Measurements from ENCODE around the gene PRKCZ.
"Not testable (repeated sequence)": the region's sequence is repeated elsewhere in the genome, so short reads cannot be mapped to it uniquely, and the experiment has no call there.

Gene PRKCZ

GRCh38 chr1:2144501-2145090 is 94.4 kb downstream of the PRKCZ start:
- Histone ChIP-seq H3K9ac (no peak overlapping the region), H3K36me3 (ENCODE audit: control insufficient read depth, insufficient read depth, low read length) (no peaks in the 10 kb centered on the region), H3K4me3 (ENCODE audit: low read depth, low read length) (no peak overlapping the region), H3K79me2 (no peaks in the 10 kb centered on the region), H3K27ac (no peak overlapping the region), H3K4me2 (ENCODE audit: low read length) (no peak overlapping the region), H2AFZ (no peak overlapping the region), H3K4me1 (no peaks in the 10 kb centered on the region), H3K27me3 (ENCODE audit: control insufficient read depth, insufficient read depth, low read length) (no peaks in the 10 kb centered on the region), H3K9me3 (ENCODE audit: control insufficient read depth, low read length) (no peaks in the 10 kb centered on the region)
- TF ChIP-seq CTCF (IDR thresholded peaks at IDR 0.05), result no peak

- H3K79me2 ChIP-seq, result no peaks in the 10 kb centered on the region
- H3K4me3 ChIP-seq (ENCODE audit: low read depth, low read length), result no peak overlapping the region
- H3K9ac ChIP-seq, result no peak overlapping the region
- no peaks in the 10 kb centered on the region for H3K4me1 ChIP-seq
- no peak overlapping the region for H2AFZ ChIP-seq
- H3K27ac ChIP-seq, result no peak overlapping the region
- H3K9me3 ChIP-seq (ENCODE audit: control insufficient read depth, low read length), result no peaks in the 10 kb centered on the region
- no peaks in the 10 kb centered on the region for H3K27me3 ChIP-seq (ENCODE audit: control insufficient read depth, insufficient read depth, low read length)
- H3K36me3 ChIP-seq (ENCODE audit: control insufficient read depth, insufficient read depth, low read length), result no peaks in the 10 kb centered on the region
- TF ChIP-seq CTCF (IDR thresholded peaks at IDR 0.05), result no peak
- H3K4me2 ChIP-seq (ENCODE audit: low read length), result no peak overlapping the region
These were observed 96.0 kb downstream of the PRKCZ start for GRCh38 chr1:2145946-2146835.

- H2AFZ ChIP-seq, result no peak overlapping the region
- H3K27me3 ChIP-seq (ENCODE audit: control insufficient read depth, insufficient read depth, low read length), result no peaks in the 10 kb centered on the region
- H3K36me3 ChIP-seq (ENCODE audit: control insufficient read depth, insufficient read depth, low read length), result no peaks in the 10 kb centered on the region
- no peaks in the 10 kb centered on the region for H3K9me3 ChIP-seq (ENCODE audit: control insufficient read depth, low read length)
- H3K27ac ChIP-seq, result no peak overlapping the region
- H3K4me1 ChIP-seq, result no peaks in the 10 kb centered on the region
- no peak overlapping the region for H3K4me3 ChIP-seq (ENCODE audit: low read depth, low read length)
- no peak for TF ChIP-seq CTCF (IDR thresholded peaks at IDR 0.05)
- no peak overlapping the region for H3K4me2 ChIP-seq (ENCODE audit: low read length)
- no peak overlapping the region for H3K9ac ChIP-seq
- H3K79me2 ChIP-seq, result no peaks in the 10 kb centered on the region
These were observed 96.8 kb downstream of the PRKCZ start for GRCh38 chr1:2146836-2147517.

GRCh38 chr1:2147869-2148268 is 97.7 kb downstream of the PRKCZ start:
- not testable (repeated sequence) for H3K4me1 ChIP-seq; H3K4me2 ChIP-seq (ENCODE audit: low read length); H3K4me3 ChIP-seq (ENCODE audit: low read depth, low read length); H3K27ac ChIP-seq; H2AFZ ChIP-seq; H3K79me2 ChIP-seq; H3K9ac ChIP-seq; H3K36me3 ChIP-seq (ENCODE audit: control insufficient read depth, insufficient read depth, low read length); H3K9me3 ChIP-seq (ENCODE audit: control insufficient read depth, low read length); H3K27me3 ChIP-seq (ENCODE audit: control insufficient read depth, insufficient read depth, low read length)

- H3K27ac ChIP-seq, result no peak overlapping the region
- H3K4me2 ChIP-seq (ENCODE audit: low read length), result no peak overlapping the region
- no peak overlapping the region for H3K9ac ChIP-seq
- no peaks in the 10 kb centered on the region for H3K36me3 ChIP-seq (ENCODE audit: control insufficient read depth, insufficient read depth, low read length)
- H3K79me2 ChIP-seq, result no peaks in the 10 kb centered on the region
- no peaks in the 10 kb centered on the region for H3K27me3 ChIP-seq (ENCODE audit: control insufficient read depth, insufficient read depth, low read length)
- H3K9me3 ChIP-seq (ENCODE audit: control insufficient read depth, low read length), result no peaks in the 10 kb centered on the region
- no peak overlapping the region for H3K4me3 ChIP-seq (ENCODE audit: low read depth, low read length)
- H3K4me1 ChIP-seq, result no peaks in the 10 kb centered on the region
- TF ChIP-seq CTCF (IDR thresholded peaks at IDR 0.05), result no peak
- H2AFZ ChIP-seq, result no peak overlapping the region
These were observed 98.5 kb downstream of the PRKCZ start for GRCh38 chr1:2148691-2149090.

All from parathyroid adenoma (tissue), 2 donors.